ENCODE results near the gene PRKCE. TPM values are rescaled to one million over a fixed set of nuclear protein-coding genes. Genes with fewer than 3 reads are reported as not detected.

The PRKCE gene
- total RNA-seq, 3 donors from 2014 or later (not counting 1 experiment from before 2014, with no cell fraction given) = 35.2 to 42.1 (median 38.6) TPM

DNA sequence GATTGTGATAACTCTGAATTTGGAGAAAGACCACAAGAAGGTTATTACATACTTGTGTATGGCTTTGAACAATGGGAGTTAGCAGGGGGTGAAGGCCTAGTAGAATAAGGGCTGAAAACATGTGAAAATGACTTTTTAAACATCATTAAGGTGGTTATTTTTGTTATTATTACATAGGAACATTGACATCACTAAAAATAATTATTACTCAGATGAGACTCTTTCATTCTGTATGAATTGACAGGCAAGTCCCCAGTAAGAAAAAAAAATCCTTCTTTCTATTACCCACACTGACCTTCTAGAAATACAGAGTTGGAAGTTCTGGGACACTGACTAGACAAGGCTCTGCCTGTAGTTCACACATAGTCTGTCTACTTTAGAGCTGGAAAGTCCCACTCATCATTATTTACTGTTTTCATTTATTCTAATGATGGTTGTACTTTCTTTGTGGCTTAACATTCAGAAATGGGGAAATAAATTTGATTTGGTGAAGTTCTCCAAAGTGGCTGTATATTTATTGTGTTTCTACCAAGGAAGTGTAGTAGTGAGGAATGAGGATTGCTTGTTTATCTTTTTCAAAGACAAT is 426.1 kb downstream of the PRKCE start:
- ATAC-seq (no peak), DNase-seq (no peak)
- TF ChIP-seq, protein P1, sequence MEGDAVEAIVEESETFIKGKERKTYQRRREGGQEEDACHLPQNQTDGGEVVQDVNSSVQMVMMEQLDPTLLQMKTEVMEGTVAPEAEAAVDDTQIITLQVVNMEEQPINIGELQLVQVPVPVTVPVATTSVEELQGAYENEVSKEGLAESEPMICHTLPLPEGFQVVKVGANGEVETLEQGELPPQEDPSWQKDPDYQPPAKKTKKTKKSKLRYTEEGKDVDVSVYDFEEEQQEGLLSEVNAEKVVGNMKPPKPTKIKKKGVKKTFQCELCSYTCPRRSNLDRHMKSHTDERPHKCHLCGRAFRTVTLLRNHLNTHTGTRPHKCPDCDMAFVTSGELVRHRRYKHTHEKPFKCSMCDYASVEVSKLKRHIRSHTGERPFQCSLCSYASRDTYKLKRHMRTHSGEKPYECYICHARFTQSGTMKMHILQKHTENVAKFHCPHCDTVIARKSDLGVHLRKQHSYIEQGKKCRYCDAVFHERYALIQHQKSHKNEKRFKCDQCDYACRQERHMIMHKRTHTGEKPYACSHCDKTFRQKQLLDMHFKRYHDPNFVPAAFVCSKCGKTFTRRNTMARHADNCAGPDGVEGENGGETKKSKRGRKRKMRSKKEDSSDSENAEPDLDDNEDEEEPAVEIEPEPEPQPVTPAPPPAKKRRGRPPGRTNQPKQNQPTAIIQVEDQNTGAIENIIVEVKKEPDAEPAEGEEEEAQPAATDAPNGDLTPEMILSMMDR (IDR thresholded peaks at IDR 0.05) = no peak
- no peak overlapping the region for H3K27ac Mint-ChIP-seq
- no peaks in the 10 kb centered on the region for H3K9me3 Mint-ChIP-seq
- Histone ChIP-seq H3K9me3 (ENCODE audit: control insufficient read depth, insufficient read depth, low read length) (no peaks in the 10 kb centered on the region), H3K36me3 (ENCODE audit: control insufficient read depth, insufficient read depth, low read length) (no peaks in the 10 kb centered on the region), H3K4me1 (ENCODE audit: control insufficient read depth, insufficient read depth, low read length) (peaks cover 3% of the 10 kb centered on the region), H3K27me3 (ENCODE audit: control insufficient read depth, insufficient read depth, low read length) (no peaks in the 10 kb centered on the region), H3K4me3 (ENCODE audit: low read length) (no peak overlapping the region), H3K27ac (ENCODE audit: low read length) (no peak overlapping the region)
- peaks cover 0 to 3% of the 10 kb centered on the region in 2 donors for H3K27me3 Mint-ChIP-seq (ENCODE audit: low read depth in 2 of 2)
- H3K4me3 Mint-ChIP-seq = no peak overlapping the region
- intact Hi-C loops (cut with micrococcal nuclease) = no loop called here
- H3K4me1 Mint-ChIP-seq = peaks cover 7% of the 10 kb centered on the region in 2 donors
- H3K36me3 Mint-ChIP-seq = no peaks in the 10 kb centered on the region

DNA sequence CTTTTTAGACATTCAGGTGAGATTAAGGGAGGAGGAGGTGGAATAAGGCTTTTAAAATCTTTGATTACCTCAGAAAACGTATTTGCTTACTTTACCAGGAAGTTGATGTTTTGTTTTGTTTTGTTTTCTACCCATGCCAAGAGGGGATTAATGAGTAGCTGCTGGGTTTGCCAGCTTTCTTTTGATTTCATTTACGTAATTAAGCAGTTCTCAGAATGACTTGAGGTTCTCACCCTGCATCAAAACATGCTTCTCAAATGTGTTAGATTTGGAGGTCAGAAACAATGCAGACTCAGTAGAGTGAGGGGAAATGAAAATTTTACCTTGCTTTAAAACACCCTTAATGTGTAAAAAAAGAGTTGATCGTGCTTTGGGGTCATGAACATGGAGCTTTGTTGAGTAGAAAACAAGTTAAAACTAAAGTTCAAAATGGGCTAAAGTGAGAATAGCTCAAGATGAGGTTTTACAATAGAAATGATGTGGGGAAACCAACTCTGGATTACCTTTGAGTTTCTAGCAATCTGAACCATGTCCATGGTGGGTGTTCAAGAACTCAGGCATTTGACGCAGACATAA is 428.6 kb downstream of the PRKCE start:
- DNase-seq (no peak), ATAC-seq (peak in 2 of 3 donors; percentile 32 to 52)
- no peaks in the 10 kb centered on the region for H3K9me3 Mint-ChIP-seq
- Histone ChIP-seq H3K27ac (ENCODE audit: low read length) (no peak overlapping the region), H3K27me3 (ENCODE audit: control insufficient read depth, insufficient read depth, low read length) (no peaks in the 10 kb centered on the region), H3K4me1 (ENCODE audit: control insufficient read depth, insufficient read depth, low read length) (peaks cover 4% of the 10 kb centered on the region), H3K9me3 (ENCODE audit: control insufficient read depth, insufficient read depth, low read length) (no peaks in the 10 kb centered on the region), H3K4me3 (ENCODE audit: low read length) (no peak overlapping the region), H3K36me3 (ENCODE audit: control insufficient read depth, insufficient read depth, low read length) (no peaks in the 10 kb centered on the region)
- 70% methylated on average over 4 of the region's 4 CpGs for WGBS (ENCODE audit: insufficient coverage)
- intact Hi-C loops (cut with micrococcal nuclease) = no loop called here
- peaks cover 7 to 8% of the 10 kb centered on the region in 2 donors for H3K4me1 Mint-ChIP-seq
- peak overlapping the region in 1 of 2 donors; percentile 10 for H3K27ac Mint-ChIP-seq
- no peak overlapping the region for H3K4me3 Mint-ChIP-seq
- no peaks in the 10 kb centered on the region for H3K27me3 Mint-ChIP-seq (ENCODE audit: low read depth in 2 of 2)
- TF ChIP-seq, protein P1 (IDR thresholded peaks at IDR 0.05) = no peak
- H3K36me3 Mint-ChIP-seq = no peaks in the 10 kb centered on the region

DNA sequence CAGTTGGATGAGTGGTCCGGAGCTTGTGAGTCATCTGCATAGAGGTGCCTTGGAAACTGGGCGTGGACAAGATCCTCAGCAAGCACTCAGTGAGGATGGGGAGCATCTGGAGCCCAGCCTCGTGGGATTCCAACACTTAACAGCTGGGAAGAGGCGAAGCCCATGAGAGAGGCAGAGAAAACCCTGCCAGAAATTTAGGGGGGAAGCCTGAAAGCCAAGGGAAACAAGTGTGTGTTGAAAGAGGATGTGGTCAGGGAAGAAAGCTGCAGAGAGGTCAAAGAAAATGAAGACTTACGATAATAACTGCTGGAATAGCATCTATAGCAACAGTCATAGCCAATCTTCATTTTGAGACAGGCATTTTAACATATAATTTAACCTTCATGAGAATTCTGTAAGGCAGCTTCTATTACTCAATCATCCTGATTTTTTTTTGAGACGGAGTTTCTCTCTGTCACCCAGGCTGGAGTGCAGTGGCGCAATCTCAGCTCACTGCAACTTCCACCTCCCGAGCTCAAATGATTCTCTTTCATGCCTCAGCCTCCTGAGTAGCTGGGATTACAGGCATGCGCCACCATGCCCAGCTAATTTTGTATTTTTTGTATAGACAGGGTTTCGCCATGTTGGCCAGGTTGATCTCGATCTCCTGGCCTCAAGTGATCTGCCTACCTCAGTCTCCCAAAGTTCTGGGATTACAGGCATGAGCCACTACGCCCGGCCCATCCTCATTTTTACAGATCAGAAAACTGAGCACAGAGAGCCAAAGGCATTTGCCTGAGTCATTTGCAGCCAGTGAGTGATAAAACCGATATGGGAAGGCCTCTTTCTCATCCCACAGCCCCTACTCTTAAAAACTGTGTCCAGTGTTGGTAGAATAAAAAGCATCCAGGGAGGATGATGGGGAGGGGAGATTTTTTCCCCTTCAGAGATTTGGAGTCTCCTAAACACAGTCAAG is 431.3 kb downstream of the PRKCE start:
- TF ChIP-seq, protein P1 (IDR thresholded peaks at IDR 0.05) = no peak
- Histone ChIP-seq H3K4me3 (ENCODE audit: low read length) (no peak overlapping the region), H3K9me3 (ENCODE audit: control insufficient read depth, insufficient read depth, low read length) (no peaks in the 10 kb centered on the region), H3K4me1 (ENCODE audit: control insufficient read depth, insufficient read depth, low read length) (peaks cover 4% of the 10 kb centered on the region), H3K27me3 (ENCODE audit: control insufficient read depth, insufficient read depth, low read length) (no peaks in the 10 kb centered on the region), H3K27ac (ENCODE audit: low read length) (no peak overlapping the region), H3K36me3 (ENCODE audit: control insufficient read depth, insufficient read depth, low read length) (peaks cover 4% of the 10 kb centered on the region)
- H3K36me3 Mint-ChIP-seq = no peaks in the 10 kb centered on the region
- DNase-seq = no peak
- 75% methylated on average over 13 of the region's 14 CpGs for WGBS (ENCODE audit: insufficient coverage)
- H3K4me1 Mint-ChIP-seq = peaks cover 7 to 8% of the 10 kb centered on the region in 2 donors
- H3K27me3 Mint-ChIP-seq (ENCODE audit: low read depth in 2 of 2) = no peaks in the 10 kb centered on the region
- H3K4me3 Mint-ChIP-seq = no peak overlapping the region
- intact Hi-C loops (cut with micrococcal nuclease) = no loop called here
- no peak overlapping the region for H3K27ac Mint-ChIP-seq
- no peak for ATAC-seq
- H3K9me3 Mint-ChIP-seq = no peaks in the 10 kb centered on the region
